ENCODE results near the gene AFF3. TPM values are rescaled to one million over a fixed set of nuclear protein-coding genes. Genes with fewer than 3 reads are reported as not detected.

AFF3 gene
- total and polyA plus RNA-seq, 2 of the 13 experiments (the other 11 are each of a cell fraction or from before 2014, with no cell fraction given): not detected

DNA sequence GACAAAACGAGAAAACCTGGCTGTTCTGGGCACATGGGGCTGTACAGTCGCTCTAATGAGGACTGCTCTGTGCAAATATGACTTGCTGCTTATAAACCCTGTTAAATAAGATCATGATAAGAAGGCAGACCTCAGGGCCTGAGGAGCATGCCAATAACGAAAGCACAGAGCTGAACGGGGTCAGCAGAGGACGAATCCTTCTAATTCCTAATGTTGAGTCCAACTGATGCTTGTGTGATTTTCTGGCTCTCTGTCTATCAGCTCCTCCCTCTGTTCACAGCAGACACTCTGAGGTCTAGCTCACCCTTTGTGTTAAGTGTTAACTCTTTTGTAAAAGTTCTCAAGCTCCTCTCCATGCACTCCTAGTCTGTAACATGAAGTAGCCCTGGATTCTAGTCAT, 485.4 kb downstream of the AFF3 start:
- intact Hi-C loops (cut with micrococcal nuclease; ENCODE audit: unreplicated experiment) (no loop called here), in situ Hi-C loops (cut with HindIII; ENCODE audit: extremely low pct_ligation_motif_present, low pct_unique_long_range_greater_than_20kb) (no loop called here)
- H3K36me3 ChIP-seq (replicated peaks in 1 of 2; ENCODE audit: control insufficient read depth in 1 of 2, insufficient read depth in 2 of 2, low read length in 2 of 2): no peaks in the 10 kb centered on the region
- H3K9ac ChIP-seq (ENCODE audit: insufficient read depth, low read depth, low read length): no peak overlapping the region
- H3K4me2 ChIP-seq (ENCODE audit: low read depth, low read length): no peak overlapping the region
- H2AFZ ChIP-seq (ENCODE audit: low read length): no peak overlapping the region
- no TSS peak for BruUV-seq (replicated peaks)
- H4K20me1 ChIP-seq (ENCODE audit: insufficient read depth, low read length): no peaks in the 10 kb centered on the region
- WGBS (ENCODE audit: low lambda C conversion rate): 12% methylated on average over 5 of the region's 5 CpGs
- H3K4me3 ChIP-seq (replicated peaks in 1 of 3; ENCODE audit: insufficient read depth in 1 of 3, low read depth in 2 of 3, low read length in 3 of 3): no peak overlapping the region
- ChIA-PET CTCF (ENCODE audit: low intra/inter-chr PET ratio, low total read pairs) (no interaction called here), POLR2A (no interaction called here)
- no peak for ATAC-seq
- no peaks in the 10 kb centered on the region for H3K9me3 ChIP-seq (ENCODE audit: low read length)
- H3K79me2 ChIP-seq (ENCODE audit: insufficient read depth, low read length): no peaks in the 10 kb centered on the region
- no peak for TF ChIP-seq ZNF563 (CRISPR knock-in tag; IDR thresholded peaks at IDR 0.05)
- TF ChIP-seq ZNF296 (CRISPR knock-in tag; conservative IDR thresholded peaks at IDR 0.05): no peak
- no peak for TF ChIP-seq ZNF576 (CRISPR knock-in tag; IDR thresholded peaks at IDR 0.05)
- no peak for TF ChIP-seq NR0B2 (CRISPR knock-in tag; IDR thresholded peaks at IDR 0.05)
- no peak for TF ChIP-seq ZMYM4 (CRISPR knock-in tag; IDR thresholded peaks at IDR 0.05)
- TF ChIP-seq CENPX (CRISPR knock-in tag; IDR thresholded peaks at IDR 0.05): no peak
- no peak for TF ChIP-seq ZNF616 (CRISPR knock-in tag; IDR thresholded peaks at IDR 0.05; ENCODE audit: low read depth)
- no peak for TF ChIP-seq ZNF446 (CRISPR knock-in tag; IDR thresholded peaks at IDR 0.05)
- TF ChIP-seq FOXO1 (CRISPR knock-in tag; IDR thresholded peaks at IDR 0.05): no peak
- no peak for TF ChIP-seq ZNF24 (IDR thresholded peaks at IDR 0.05)
- no peak for TF ChIP-seq BCLAF1 (IDR thresholded peaks at IDR 0.05)
- TF ChIP-seq, protein P1, sequence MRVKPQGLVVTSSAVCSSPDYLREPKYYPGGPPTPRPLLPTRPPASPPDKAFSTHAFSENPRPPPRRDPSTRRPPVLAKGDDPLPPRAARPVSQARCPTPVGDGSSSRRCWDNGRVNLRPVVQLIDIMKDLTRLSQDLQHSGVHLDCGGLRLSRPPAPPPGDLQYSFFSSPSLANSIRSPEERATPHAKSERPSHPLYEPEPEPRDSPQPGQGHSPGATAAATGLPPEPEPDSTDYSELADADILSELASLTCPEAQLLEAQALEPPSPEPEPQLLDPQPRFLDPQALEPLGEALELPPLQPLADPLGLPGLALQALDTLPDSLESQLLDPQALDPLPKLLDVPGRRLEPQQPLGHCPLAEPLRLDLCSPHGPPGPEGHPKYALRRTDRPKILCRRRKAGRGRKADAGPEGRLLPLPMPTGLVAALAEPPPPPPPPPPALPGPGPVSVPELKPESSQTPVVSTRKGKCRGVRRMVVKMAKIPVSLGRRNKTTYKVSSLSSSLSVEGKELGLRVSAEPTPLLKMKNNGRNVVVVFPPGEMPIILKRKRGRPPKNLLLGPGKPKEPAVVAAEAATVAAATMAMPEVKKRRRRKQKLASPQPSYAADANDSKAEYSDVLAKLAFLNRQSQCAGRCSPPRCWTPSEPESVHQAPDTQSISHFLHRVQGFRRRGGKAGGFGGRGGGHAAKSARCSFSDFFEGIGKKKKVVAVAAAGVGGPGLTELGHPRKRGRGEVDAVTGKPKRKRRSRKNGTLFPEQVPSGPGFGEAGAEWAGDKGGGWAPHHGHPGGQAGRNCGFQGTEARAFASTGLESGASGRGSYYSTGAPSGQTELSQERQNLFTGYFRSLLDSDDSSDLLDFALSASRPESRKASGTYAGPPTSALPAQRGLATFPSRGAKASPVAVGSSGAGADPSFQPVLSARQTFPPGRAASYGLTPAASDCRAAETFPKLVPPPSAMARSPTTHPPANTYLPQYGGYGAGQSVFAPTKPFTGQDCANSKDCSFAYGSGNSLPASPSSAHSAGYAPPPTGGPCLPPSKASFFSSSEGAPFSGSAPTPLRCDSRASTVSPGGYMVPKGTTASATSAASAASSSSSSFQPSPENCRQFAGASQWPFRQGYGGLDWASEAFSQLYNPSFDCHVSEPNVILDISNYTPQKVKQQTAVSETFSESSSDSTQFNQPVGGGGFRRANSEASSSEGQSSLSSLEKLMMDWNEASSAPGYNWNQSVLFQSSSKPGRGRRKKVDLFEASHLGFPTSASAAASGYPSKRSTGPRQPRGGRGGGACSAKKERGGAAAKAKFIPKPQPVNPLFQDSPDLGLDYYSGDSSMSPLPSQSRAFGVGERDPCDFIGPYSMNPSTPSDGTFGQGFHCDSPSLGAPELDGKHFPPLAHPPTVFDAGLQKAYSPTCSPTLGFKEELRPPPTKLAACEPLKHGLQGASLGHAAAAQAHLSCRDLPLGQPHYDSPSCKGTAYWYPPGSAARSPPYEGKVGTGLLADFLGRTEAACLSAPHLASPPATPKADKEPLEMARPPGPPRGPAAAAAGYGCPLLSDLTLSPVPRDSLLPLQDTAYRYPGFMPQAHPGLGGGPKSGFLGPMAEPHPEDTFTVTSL (CRISPR knock-in tag; IDR thresholded peaks at IDR 0.05; ENCODE audit: borderline replicate concordance): no peak
- no peak for TF ChIP-seq CBX5 (CRISPR knock-in tag; IDR thresholded peaks at IDR 0.05; ENCODE audit: borderline replicate concordance)
- TF ChIP-seq MAFK (conservative IDR thresholded peaks at IDR 0.05 in 1 of 2, IDR thresholded peaks at IDR 0.05 in 1 of 2; ENCODE audit: low read length in 2 of 2): no peak
- TF ChIP-seq ZNF205 (CRISPR knock-in tag; IDR thresholded peaks at IDR 0.05): no peak
- no peak for TF ChIP-seq TBP (CRISPR knock-in tag; IDR thresholded peaks at IDR 0.05)
- H3K27me3 ChIP-seq (ENCODE audit: control insufficient read depth in 1 of 2, insufficient read depth in 2 of 2, low read length in 2 of 2): peaks cover 0 to 8% of the 10 kb centered on the region in 2 experiments; a peak in 1 of 5 replicates
- no peak for FAIRE-seq
- no peaks in the 10 kb centered on the region for H3K4me1 ChIP-seq (ENCODE audit: insufficient read depth, low read length)
- no peak for DNase-seq (ENCODE audit: low spot score)
- no peak overlapping the region for H3K27ac ChIP-seq (ENCODE audit: extremely low read length, insufficient read depth, low read length)

Measured in HepG2 (cell line).